Brain microvascular endothelial cell (primary cell): Measurements from ENCODE around the gene DIS3L2.

ENCODE experiments used
- DNase-seq: peaks from one replicate; pipeline ENCODE4 v3.0.0-alpha.2; 2020
- H3K27ac ChIP-seq: fragments of 250-450 bp; sonication (Bioruptor Pico); 2 replicates; pipeline ENCODE4 v1.5.1; 2020; ENCODE audit warnings: mild to moderate bottlenecking, moderate library complexity
- H3K27me3 ChIP-seq: fragments of 250-450 bp; sonication (Bioruptor Pico); replicated peaks from 2 replicates; pipeline ENCODE4 v1.5.1; 2020; ENCODE audit warnings: mild to moderate bottlenecking
- H3K36me3 ChIP-seq: fragments of 250-450 bp; sonication (Bioruptor Pico); replicated peaks from 2 replicates; pipeline ENCODE4 v1.5.1; 2020; ENCODE audit warnings: mild to moderate bottlenecking
- H3K4me3 ChIP-seq: 2 replicates; pipeline ENCODE4 v1.5.1; 2011; ENCODE audit warnings: low read depth, mild to moderate bottlenecking, control low read depth, low read length, moderate library complexity
- CTCF ChIP-seq: IDR thresholded peaks from 2 replicates; pipeline ENCODE4 v1.5.1; 2011; ENCODE audit warnings: low read depth, mild to moderate bottlenecking, moderate library complexity, low read length, control low read depth, inconsistent platforms; ENCODE audit errors: missing control alignments
- in situ Hi-C: cut with HindIII; loops from 2 replicates; pipeline ENCODE4 v1.10.0; 2017; ENCODE audit warnings: low sequenced_read_pairs, low pct_ligation_motif_present

Gene DIS3L2

GRCh38 chr2:232273903-232274643 lies 312.6 kb downstream of the DIS3L2 start:
- H3K27ac ChIP-seq: no peak overlapping the region
- H3K36me3 ChIP-seq: no peaks in the 10 kb centered on the region
- in situ Hi-C loops: no loop called here
- DNase-seq: no peak
- H3K27me3 ChIP-seq: no peaks in the 10 kb centered on the region
- no peak overlapping the region for H3K4me3 ChIP-seq
- no peak for TF ChIP-seq CTCF

DNA sequence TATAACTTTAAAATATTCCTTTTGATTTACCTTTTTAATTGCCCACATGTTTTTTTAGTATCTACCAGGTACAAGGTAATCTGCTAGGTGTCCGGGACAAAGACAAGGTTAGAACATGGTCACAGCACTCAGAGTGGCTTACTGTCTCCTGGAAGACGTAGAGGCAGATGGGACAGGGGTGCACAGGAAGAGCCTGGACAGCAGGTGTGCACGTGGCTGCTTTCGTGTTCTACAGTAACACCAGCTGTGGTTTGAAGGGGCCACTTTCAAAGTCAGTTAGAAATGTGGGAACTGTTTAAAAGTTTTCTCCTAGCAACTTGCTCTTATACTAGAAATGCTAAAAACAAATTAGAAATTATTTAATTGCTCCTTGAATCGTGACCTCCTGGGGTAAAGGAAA lies 314.2 kb downstream of the DIS3L2 start:
- TF ChIP-seq CTCF: no peak
- in situ Hi-C loops: no loop called here
- Histone ChIP-seq H3K4me3 (no peak overlapping the region), H3K27ac (no peak overlapping the region), H3K36me3 (no peaks in the 10 kb centered on the region), H3K27me3 (no peaks in the 10 kb centered on the region)
- DNase-seq: no peak

GRCh38 chr2:232276084-232276732 lies 314.7 kb downstream of the DIS3L2 start:
- H3K36me3 ChIP-seq: no peaks in the 10 kb centered on the region
- in situ Hi-C loops: no loop called here
- TF ChIP-seq CTCF: no peak
- no peak overlapping the region for H3K27ac ChIP-seq
- DNase-seq: no peak
- no peaks in the 10 kb centered on the region for H3K27me3 ChIP-seq
- no peak overlapping the region for H3K4me3 ChIP-seq

DNA sequence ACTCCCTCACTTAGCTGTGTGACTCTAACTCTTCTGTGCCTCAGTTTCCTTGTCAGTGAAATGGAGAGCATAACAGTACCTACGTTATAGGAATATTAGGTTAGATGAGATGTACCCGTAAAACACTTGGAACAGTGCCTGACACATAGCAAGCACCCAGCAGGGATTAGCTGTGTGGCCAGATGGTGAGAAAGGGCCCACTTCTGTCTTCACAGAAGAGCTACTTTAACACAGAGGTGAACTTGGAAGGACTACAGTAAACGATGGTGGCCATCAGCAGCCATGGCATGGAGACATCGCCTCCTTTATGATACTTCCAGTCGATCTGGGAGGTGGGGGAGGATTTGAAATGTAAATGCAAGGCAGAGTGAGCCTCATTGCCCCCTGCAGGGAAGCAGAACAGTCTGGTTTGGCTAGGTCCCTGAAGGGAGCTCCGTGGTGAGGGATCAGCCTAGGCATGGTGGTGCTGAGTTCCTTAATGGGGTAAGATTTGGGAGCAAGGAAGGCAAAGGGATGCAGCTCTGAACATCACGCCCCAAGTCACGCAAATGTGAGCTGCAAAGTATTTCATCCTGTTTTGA lies 315.3 kb downstream of the DIS3L2 start:
- no peaks in the 10 kb centered on the region for H3K27me3 ChIP-seq
- no peaks in the 10 kb centered on the region for H3K36me3 ChIP-seq
- H3K27ac ChIP-seq: no peak overlapping the region
- no peak overlapping the region for H3K4me3 ChIP-seq
- TF ChIP-seq CTCF: no peak
- DNase-seq: no peak
- in situ Hi-C loops: no loop called here

DNA sequence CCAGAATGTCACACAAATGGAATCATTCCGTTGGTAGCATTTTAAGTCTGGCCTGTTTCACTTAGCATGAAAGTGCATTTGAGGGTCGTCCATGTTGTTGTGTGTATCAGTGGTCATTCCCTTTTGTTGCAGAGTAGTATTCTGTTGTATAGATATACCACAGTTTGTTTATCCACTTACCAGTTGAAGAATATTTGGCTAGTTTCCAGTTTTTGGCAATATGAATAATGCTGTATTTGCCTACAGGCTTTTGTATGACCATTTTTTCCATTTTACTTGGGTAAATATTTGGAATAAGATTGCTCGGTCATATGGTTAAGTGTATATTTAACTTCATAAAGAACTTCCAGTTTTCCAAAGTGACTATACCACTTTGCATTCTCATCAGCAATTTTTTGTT lies 317.0 kb downstream of the DIS3L2 start:
- Histone ChIP-seq H3K36me3 (no peaks in the 10 kb centered on the region), H3K27me3 (no peaks in the 10 kb centered on the region), H3K27ac (no peak overlapping the region), H3K4me3 (no peak overlapping the region)
- no peak for DNase-seq
- no peak for TF ChIP-seq CTCF
- in situ Hi-C loops: no loop called here
